GM19025 (cell line): ENCODE results near the gene SYS1.
A peak's percentile ranks its signal among the peaks of the same experiment; 100 is the strongest.

Source experiments
- ATAC-seq: cut with Tn5 transposase; IDR thresholded peaks from one replicate; pipeline ENCODE4 v1.9.1; 2021; ENCODE audit warnings: mild to moderate bottlenecking, low read depth, moderate library complexity; ENCODE audit not compliant: unreplicated experiment

The SYS1 gene

GRCh38 chr20:45354423-45355208, 8.3 kb upstream of the SYS1 start:
- no peak for ATAC-seq

DNA sequence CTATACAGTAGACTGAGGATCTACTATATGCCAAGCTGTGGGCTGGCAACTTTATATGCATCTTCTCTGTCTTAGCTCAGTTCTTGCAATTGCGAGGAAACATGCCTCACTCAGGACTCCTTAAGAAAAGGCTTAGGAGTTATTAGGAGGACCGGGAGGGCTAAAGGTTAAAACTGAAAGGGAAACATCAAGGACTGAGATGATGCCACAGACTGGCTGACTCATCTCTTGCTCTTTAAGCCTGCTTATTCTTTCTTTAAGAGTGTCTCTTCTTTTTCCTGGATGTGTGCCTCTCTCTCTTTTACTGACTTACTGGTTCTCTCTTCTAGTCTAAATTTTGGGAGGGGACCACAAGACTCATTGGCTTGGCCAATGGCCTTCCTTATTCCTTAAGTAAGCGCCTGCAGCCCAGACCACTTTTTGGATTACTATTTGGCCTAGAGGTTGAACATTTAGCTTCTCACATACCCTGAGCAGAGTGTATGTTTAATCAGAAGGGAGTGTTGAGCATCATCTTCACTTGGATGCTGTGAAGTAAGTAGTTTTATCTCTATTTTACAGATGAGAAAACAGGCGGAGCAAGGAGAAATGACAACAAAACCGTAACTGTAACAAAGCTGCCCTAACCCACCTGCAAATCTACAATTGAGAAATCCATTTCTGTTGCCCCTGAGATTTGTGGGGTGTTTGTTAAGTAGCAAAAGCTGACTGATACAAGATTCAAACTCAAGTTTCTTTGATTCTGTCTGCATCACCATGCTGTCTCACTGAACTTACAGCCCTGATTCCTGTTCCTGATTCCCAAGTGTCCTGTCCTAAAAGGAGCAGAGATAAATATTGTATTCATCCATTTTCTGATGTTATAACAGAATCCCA, 7.5 kb upstream of the SYS1 start:
- ATAC-seq, result no peak

GRCh38 chr20:45358282-45359068, 4.5 kb upstream of the SYS1 start:
- ATAC-seq, result no peak

DNA sequence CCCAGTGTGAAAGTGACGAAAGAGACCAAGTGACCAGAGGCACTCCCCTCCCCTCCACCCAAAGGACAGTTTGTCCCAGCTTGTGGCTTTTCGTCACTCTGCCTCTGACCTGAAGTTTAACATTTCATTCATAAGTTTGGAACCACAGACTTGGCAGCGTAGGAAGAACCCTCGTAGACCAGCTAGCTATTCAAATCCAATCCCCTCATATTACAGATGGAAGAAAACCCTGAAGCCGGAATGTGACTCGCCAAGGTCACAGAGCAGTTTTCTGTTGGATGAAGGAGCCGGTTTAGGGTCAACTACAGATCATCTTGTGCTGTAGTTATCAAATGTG, 3.9 kb upstream of the SYS1 start:
- ATAC-seq, result no peak

DNA sequence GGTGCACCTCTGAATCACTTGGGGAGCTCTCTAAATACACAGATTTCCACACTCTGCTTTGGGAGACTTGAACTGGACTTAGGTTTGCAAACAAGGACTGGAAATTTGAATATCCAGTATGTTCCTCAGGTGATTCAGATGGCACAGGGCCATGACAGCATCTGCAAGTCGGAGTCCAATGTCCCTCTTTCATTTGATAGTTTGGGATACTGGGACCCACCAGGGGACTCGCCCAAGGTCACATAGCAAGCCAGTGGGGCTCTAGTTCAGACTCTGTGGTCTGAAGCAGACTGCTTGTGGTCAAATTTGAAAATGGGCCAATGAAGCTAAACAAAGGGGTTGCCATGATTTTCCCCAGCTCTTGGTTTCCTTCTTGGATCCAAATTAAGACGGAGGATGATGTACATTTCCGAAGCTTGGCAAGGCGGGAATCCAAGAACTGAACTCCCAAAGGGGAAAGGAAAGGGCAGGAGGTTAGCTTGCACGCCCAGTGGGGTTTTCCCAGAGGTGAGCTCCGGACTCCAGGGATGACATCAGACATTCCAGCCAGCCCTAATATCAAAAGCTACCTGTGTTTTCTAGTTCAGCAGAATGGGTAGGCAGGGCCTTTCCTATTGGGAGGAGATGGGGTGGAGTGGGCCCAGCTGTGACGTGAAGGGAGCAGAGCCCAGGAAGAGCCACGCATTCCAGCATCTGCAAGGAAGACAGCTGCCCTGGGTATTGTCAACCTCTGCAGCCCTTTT, 3.4 kb upstream of the SYS1 start:
- no peak for ATAC-seq

DNA sequence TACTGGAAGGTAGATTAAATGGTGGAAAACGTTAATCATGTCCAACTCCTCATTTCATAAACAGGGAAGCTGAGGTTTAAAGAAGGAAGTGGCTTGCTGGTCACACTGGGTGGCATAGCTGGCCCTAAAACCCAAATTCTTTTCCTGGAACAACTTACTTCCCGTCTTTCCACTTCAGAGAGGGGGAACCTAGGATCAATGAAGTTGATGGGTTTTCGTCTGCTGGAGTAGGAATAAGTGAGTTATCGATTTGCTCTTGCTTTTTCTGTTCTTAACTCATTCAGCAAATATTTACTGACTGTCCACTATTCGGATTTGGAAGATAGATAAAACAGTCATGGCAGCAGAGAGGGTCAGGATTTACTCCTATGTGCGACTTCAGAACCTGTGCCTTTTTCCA, 1.2 kb upstream of the SYS1 start:
- ATAC-seq, result no peak

DNA sequence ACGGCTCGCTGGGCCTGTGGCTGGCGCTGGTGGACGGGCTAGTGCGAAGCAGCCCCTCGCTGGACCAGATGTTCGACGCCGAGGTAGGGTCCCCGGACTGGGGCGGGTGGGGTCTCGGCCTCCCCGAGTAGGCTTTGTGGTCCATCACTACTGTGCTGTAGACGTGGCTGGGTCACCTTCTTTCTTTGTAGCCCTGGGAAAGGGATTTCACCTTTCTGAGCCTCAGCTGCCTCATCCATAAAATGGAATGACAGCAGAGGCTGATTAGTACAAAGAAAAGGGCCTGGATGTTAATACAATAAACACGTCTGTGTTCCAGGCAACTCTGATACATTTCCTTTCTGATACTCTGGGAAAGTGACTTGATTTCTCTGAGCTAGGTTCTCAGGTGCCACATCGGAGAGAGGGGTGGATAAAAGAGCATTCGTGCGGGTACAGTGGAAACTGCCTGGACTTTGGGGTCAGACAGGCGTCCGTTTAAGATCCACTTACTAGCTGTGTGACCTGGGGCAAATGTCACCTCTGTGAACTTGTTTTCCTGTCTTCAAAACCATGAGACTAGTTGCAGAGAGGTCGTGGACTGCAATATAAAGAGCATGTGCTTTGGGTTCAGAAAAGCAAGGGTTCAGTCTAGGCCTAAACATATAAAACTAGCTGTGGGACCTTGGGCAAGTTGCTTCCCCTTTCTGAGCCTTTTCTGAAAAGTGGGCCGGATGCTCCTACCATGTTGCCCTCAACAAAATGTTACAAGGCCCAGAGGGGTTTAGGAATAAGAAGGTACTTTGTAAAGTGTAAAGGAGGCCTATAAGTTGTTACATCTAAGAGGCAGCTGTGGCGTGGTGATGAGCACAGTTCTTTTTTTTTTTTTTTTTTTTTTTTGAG, 896 bp downstream of the SYS1 start:
- no peak for ATAC-seq

DNA sequence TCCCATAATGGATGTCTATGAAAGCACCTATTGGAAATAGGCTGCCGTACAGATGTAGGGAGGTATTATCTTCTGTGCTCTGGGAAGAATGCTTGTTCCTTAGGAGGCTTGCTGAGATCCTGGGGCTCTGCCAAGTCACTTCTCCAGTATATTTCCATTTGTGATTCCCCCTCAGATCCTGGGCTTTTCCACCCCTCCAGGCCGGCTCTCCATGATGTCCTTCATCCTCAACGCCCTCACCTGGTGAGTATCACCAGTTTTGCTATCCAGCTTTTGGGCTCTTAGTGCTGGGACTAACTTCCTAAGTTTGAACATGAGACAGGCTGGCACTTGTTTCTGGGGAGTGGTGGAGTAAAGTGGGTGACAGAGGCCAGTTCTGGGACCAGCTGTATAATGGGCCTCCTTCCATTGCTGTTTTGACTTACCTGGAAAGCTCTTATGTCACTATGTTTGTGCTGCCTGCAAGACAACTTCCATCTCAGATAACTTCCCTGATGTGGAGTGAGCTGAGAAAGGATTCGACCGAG, 2.6 kb downstream of the SYS1 start:
- no peak for ATAC-seq

- ATAC-seq, result no peak
These were observed 3.2 kb downstream of the SYS1 start for GRCh38 chr20:45366192-45366591.

DNA sequence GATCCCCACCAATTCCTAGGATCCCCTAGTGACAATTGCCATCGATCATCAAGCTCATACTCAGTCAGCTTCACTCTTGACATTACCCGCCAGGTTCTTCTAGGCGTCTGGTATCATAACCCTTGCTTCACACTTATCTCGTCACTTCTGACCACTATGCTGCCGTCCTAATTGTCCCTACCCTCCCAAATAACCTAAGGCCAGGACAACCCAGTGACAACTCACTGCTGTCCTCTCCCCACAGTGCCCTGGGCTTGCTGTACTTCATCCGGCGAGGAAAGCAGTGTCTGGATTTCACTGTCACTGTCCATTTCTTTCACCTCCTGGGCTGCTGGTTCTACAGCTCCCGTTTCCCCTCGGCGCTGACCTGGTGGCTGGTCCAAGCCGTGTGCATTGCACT, 3.7 kb downstream of the SYS1 start:
- no peak for ATAC-seq

- ATAC-seq, result no peak
These were observed 4.2 kb downstream of the SYS1 start for GRCh38 chr20:45367126-45367525.

- peak; percentile 79 for ATAC-seq
These were observed 5.4 kb downstream of the SYS1 start for GRCh38 chr20:45368221-45368980.

DNA sequence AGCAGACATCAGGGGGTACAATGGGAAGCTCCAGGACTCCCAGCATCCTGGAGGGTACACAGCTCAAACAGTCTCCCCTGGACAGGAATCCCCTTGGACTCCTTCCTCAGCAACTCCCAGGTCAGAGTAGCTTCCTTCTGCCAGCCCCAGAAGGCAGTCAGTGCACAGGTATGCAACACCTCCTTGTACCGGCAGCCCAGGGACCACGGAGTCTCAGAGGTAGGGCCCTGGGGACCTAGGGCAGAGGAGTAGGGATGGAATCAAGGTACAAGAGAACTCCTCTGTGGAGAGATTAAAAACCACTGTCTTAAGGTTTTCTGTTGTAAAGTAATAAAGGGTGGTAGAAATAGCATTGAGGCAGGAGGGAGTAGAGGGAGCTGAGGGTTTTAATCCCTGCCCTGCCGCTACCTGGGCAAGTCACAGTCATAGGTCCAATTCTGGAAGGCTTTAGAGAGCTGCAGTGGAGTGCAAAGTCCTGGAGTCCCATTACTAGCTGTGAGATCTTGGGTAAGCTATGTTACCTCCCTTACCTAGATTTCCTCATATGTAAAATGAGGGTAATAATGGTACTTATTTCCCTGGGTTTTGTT, 7.7 kb downstream of the SYS1 start:
- no peak for ATAC-seq

DNA sequence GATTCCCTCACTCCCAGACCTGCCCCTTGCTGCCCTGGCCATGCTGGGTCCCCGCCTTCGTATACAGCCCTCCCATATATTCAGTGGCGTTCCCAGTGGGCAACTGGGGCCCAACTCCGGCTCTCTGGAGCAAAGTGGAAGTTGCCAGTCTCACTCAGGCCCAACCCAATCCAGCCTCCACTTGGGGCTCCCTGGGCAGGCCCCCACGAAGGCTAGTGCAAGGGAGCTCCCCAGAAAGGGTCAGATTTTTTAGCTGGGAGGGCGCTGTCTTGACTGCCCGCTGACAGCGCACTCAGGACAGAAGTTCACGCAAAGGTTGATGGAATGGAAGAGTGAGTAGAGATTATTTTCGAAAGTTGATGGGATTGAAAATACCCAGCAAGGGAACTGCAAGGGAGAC, 9.3 kb downstream of the SYS1 start:
- ATAC-seq, result no peak

DNA sequence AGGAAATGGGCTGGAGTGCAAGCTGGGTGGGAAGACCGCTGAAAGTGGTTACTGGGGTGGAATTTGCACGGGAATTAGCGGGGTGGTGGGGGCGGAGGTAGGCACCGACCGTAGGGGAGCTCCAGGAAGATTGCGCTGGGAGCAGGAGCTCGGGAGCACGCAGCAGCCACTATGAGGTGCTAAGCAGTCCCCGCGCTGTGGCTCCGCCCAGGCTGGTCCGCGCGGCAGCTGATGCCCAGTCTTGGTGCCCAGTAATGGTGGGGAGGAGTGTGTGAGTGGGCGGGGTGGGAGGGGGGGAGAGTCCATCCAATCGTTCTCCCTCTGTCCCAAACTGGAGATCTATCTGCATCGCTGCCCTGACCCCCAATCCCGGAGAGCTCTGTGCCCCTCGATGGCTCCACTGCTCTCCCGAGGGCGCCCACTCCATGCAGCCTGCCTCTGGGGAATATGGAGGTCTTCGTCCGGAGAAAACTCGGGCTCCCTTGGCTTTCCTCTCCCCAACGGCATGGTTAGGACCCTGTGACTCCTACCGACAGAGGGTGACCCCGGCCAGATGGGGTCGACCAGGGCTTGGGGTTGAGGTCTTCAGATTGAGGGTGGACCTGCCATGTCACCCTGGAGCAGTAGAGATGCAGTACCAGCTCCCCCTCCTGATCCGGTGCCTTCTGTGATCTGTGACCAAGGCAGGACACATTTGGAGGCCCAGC, 9.8 kb downstream of the SYS1 start:
- ATAC-seq, result no peak

GRCh38 chr20:45373353-45374100, 10.6 kb downstream of the SYS1 start:
- no peak for ATAC-seq

DNA sequence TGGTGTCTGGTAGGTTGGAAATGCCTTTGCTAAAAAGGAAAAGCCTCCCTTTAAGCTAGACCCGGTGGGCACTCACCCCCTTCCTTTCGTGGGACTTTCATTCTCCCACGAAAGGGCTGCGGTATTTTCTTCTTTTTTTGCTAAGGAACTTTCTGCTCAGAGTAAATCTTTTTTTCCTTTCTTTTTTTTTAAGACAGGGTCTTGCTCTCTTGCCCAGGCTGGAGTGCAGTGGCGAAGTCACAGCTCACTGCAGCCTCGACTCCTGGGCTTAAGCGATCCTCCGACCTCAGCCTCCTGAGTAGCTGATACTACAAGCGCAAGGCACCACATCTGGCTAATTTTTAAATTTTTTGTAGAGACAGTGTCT, 11.1 kb downstream of the SYS1 start:
- no peak for ATAC-seq
